HG02885 (cell line): Measurements from ENCODE around the gene CPLX3.
"Not testable (repeated sequence)": the region's sequence is repeated elsewhere in the genome, so short reads cannot be mapped to it uniquely, and the experiment has no call there.

Experiments used
- ATAC-seq: cut with Tn5 transposase; IDR thresholded peaks from one replicate; pipeline ENCODE4 v1.9.1; 2021; ENCODE audit warnings: mild to moderate bottlenecking; ENCODE audit not compliant: unreplicated experiment, poor library complexity

The CPLX3 gene

DNA sequence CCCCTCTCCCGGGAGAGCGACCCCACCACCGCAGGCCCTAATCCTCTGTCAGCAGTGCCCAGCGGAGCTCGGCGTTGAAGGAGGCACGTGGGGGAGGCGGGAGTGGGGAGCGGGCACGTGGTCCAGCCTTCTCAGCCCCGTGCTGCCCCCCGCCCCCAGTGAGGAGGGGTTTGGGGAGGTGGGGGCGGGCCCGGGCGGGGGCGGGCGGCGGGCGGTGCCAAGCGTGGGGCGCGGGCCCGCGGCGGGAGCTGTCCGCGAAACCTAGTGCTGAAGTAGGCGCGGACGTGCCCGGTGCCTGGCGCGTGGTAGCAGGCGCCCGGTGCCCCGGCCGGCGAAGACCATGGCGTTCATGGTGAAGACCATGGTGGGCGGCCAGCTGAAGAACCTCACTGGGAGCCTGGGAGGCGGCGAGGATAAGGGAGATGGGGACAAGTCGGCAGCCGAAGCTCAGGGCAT lies at the start of gene CPLX3:
TSS of gene CPLX3 (plus strand) at position 264 of the 456 bp plus-strand sequence. CDS start at position 341, 77 bp downstream.
- no peak for ATAC-seq

- peak; percentile 33 for ATAC-seq
Observed at GRCh38 chr15:74776821-74777768, 49.3 kb upstream of the CPLX3 start.

- ATAC-seq = no peak
Observed at GRCh38 chr15:74777769-74778598, 48.4 kb upstream of the CPLX3 start.

GRCh38 chr15:74778599-74778970 lies 47.8 kb upstream of the CPLX3 start:
- ATAC-seq = no peak

GRCh38 chr15:74779162-74779648 lies 47.2 kb upstream of the CPLX3 start:
- no peak for ATAC-seq

DNA sequence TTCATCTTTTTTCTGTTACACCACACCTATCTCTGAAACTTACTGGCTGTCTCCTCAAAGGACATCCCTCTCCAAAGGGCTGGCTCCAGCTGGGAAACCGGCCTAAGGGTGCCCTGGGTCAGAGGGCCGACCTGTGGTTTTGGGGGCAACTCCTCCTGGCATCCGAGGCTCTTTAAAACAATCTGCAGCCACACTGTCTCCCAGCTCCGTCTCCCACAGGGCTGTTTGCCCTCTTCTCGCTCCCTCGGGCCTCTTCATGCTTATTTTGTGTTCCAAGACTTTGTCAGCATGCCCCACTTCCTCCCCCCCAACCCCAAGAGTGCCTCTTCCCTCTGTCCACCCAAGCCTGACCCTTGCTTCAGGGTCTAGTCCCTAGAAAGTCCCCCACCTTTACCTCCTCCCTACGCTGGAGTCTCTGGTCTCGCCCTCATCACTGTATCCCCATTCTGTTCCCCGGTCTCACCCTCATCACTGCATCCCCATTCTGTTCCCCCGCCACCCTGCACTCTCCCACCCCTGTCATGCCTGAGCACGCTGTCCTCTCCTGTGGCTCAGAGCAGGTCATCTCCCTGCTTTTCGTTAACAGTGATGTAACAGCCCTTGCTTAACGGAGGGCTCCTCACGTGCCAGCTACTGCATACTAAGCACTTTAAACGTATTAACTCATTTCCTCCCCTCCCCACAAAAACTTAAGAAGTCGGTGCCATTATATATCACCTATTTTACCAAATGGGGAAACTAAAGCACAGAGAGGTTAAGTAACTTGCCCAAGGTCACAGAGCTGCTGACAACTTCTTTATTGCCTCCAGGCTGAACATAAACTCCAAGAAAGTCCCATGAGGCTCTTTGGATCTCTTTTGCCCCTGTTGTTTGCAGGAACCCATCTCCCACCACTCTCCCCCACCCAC lies 45.6 kb upstream of the CPLX3 start:
- no peak for ATAC-seq

- peak; percentile 54 for ATAC-seq
Observed at GRCh38 chr15:74781431-74782258, 44.8 kb upstream of the CPLX3 start, which contains the start of gene CSK. CSK (plus strand) TSS chr15:74782080; CDS start chr15:74798298, 16,218 bp downstream.

DNA sequence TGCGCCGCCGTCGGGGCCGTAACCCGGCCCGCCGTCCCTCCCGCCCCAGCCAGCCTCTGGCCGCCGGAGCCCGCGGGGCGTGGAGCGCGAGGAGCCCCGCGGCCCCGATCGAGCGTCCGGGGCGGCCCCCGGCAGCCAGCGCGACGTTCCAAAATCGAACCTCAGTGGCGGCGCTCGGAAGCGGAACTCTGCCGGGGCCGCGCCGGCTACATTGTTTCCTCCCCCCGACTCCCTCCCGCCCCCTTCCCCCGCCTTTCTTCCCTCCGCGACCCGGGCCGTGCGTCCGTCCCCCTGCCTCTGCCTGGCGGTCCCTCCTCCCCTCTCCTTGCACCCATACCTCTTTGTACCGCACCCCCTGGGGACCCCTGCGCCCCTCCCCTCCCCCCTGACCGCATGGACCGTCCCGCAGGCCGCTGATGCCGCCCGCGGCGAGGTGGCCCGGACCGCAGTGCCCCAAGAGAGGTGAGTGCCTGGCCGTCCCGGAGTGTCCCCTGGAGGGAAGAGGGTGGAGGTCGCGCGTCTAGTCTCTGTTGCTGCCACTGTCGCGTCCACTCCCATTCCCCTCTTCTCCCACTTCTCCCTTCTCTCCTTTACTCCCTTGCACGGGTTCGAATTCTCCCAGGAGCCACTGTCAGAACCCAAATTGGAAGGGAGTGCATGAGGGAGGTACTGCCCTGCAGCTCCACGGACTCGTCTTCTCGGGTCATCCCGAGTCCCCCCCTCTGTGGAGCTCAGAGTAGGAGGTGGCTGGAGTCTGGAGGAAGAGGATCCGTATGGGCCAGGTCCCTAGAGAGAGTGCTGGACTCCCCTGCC lies 44.0 kb upstream of the CPLX3 start:
- peak; percentile 24 for ATAC-seq

- ATAC-seq = no peak
Observed at GRCh38 chr15:74783072-74783807, 43.2 kb upstream of the CPLX3 start.

DNA sequence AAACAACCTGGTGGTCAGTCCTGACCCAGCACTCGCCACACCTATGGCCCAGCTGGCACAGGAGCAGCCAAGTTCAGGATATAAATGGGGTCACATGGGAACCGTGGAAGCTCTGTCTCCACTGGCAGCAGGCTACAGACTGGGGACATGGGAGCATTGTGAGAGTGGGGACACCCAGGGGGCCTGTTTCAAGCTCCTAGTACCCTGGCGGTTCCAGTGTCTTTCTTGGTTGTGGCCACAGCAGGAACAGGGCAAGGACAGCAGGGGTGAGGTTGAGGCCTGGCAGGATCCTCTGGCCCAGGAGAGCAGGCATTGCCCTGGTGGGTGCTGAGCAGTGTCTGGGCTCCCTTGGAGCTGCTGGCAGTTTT lies 42.6 kb upstream of the CPLX3 start:
- ATAC-seq = no peak

DNA sequence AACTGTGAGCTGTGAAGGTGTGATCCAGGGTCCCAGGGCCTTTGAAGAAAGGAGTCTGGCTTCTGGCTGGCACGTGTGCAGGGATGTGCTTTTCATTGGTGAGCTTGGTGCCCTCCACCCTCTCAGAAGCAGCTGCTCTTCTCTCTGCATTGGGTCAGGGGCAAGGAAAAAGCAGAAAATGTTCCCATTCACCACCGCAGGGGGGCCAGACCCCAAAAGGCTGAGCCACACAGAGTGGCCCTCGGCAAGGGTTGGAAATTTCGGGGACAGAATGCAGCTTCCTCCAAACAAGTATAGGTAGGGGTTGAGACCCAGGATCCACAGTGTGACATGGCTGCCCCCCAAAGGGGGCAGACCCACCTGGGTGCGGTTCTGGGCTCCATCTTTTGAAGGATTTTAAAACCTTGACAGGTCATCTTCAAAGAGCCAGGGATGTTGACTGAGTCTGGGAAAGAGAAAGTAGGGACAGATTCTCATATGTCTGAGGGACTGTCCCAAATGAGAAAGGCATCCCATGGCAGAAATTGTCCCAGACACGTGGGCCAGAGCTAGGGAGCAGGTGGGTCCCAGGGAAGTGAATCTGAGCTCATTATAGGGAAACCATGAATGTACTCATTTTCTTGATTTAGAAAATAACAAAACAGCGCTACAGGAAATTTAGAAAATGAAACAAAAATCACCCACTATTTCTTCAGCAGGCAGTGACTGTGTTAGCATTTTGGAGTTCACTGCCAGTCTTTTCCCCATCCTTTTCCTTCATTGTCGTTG lies 41.8 kb upstream of the CPLX3 start:
- ATAC-seq = no peak

DNA sequence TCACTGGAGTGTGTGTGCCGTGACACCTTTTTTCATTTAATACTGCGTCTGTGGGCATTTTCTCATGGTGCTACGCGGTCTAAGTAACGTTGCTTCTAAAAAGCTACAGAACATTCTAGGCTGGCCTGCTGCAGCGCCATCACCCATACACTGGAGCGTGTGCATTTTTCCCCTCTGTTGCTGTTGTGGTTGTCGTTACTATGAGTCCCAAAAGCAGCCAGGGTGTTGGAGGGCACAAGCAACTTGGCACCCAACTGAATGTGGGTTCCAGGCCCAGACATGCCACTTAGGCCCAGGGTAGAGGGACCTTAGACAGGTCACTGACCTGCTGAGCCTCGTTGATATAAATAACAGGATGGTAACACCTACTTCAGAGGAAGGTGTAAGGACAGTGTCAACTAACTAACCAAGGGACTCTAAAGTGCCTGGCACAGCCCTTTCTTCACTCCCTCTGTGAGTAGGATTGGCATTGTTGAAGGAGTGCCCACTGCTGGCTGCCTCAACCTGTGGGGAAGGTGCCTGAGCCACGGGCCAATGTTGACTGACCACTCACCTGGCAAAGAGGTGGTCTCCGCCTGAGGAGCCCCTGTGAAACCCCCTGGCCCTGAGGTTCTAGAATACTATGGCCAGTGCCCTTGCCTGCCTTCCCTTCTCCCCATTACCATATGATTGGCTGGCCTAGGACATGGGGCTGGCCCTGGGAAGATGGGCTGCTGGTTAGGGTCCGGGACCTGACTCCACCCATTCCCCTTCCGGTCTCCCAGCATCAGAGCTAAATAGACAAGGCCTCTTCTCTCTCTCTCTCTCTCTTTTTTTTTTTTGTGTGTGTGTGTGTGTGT lies 41.0 kb upstream of the CPLX3 start:
- ATAC-seq = no peak

- not testable (repeated sequence) for ATAC-seq
Observed at GRCh38 chr15:74786081-74786480, 40.3 kb upstream of the CPLX3 start.

DNA sequence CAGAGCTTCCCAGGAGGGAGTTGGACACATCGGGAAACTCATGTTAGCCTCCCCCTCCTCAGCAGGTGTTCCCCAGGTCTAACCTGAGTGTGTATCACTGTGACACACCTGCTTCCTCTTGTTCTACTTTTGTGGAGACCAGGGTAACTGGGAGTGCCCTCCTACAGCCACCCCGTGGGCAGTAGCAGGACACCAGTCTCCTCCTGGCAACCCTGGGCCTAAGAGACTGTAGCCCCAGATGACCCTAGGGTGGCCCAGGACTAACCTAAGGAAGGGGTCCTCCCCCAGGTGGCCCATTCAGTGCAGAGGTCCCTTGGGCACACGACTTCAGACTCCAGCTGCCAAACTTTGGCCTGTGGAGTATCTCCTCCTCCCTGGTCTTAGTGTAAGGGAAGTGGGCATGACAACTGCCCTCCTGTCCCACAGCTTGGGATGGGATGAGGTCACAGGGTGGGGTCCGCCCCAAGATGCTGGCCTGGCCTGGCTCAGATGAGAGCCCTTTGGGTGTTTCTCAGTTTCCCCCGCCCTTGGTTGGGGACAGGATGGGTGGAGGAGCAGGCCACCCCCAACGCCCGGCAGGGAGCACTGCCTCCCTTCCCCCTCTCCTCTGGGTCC lies 39.8 kb upstream of the CPLX3 start:
- ATAC-seq = no peak

DNA sequence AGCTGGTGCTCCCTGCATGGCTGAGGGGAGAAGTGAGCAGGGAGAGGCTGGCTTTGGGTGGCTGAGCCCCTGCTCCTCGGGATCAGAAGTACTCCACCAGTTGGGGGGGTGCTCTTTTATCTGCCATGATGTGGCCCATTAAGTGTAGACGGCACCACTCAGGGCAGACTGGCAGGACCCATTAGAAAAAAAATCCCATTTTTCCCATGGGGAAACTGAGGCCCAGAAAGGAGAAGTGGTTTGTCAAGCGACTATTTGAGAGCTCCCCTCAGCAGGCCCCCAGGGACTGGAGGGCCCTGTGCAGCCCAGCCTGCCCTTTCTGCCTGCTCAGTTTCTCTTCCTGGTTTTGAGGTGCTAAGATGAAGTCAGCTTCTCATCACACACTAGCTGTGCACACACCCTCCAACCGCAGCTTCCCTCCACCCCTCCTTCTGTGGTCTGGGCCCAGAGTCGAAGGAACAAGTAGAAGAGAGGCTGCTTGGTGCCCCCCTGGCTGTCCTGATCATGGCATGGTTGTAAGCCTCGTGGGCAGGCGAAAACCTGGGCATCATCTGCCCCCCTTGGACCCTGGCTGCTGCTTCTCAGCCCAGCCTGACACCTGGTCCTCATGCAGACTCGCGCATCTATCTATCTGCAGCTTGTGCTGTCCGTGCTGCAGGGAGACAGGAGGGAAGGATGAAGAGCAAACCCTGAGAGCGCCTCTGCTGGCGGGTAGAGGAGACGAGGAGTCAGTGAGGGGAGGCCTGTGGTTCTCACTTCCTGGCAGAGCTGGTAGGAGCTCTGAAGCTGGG lies 39.0 kb upstream of the CPLX3 start:
- peak; percentile 58 for ATAC-seq
